SK-N-MC (cell line): ENCODE measurements around the gene WNT6.

Source experiments
- DNase-seq: peaks from one replicate; pipeline ENCODE4 v3.0.0-alpha.2; 2011; ENCODE audit warnings: low read depth, low spot score
- H3K27ac ChIP-seq: fragments of 200-600 bp; sonication (generic); 2 replicates; pipeline ENCODE4 v1.5.1; 2016; ENCODE audit warnings: mixed run types
- H3K36me3 ChIP-seq: fragments of 200-600 bp; sonication (generic); 2 replicates; pipeline ENCODE4 v1.6.1; 2017; ENCODE audit warnings: antibody characterized with exemption, low read length, mixed read lengths; ENCODE audit not compliant: insufficient read depth
- H3K4me3 ChIP-seq: fragments of 200-600 bp; sonication (generic); 2 replicates; pipeline ENCODE4 v1.5.1; 2016
- H3K9ac ChIP-seq: fragments of 200-600 bp; sonication (generic); 2 replicates; pipeline ENCODE4 v1.8.0; 2017; ENCODE audit warnings: mixed run types, mixed read lengths; ENCODE audit not compliant: insufficient read length
- H3K9me3 ChIP-seq: fragments of 200-600 bp; sonication (generic); 2 replicates; pipeline ENCODE4 v1.6.1; 2017; ENCODE audit warnings: low read depth, mild to moderate bottlenecking, antibody characterized with exemption, low read length, moderate library complexity, mixed read lengths
- EZH2 ChIP-seq: fragments of 200-600 bp; sonication (generic); IDR thresholded peaks from one replicate; pipeline ENCODE4 v1.6.1; 2017; ENCODE audit warnings: antibody characterized with exemption
- FOXP2 ChIP-seq: optimal IDR thresholded peaks from 2 replicates; pipeline ENCODE3; 2011; ENCODE audit warnings: mild to moderate bottlenecking, moderate library complexity; ENCODE audit not compliant: insufficient read depth; ENCODE audit errors: extremely low read length, control extremely low read depth
- POLR2AphosphoS5 ChIP-seq: IDR thresholded peaks from 2 replicates; pipeline ENCODE4 v1.6.1; 2012; ENCODE audit warnings: mild to moderate bottlenecking, low read depth, low read length, borderline replicate concordance

Gene WNT6

DNA sequence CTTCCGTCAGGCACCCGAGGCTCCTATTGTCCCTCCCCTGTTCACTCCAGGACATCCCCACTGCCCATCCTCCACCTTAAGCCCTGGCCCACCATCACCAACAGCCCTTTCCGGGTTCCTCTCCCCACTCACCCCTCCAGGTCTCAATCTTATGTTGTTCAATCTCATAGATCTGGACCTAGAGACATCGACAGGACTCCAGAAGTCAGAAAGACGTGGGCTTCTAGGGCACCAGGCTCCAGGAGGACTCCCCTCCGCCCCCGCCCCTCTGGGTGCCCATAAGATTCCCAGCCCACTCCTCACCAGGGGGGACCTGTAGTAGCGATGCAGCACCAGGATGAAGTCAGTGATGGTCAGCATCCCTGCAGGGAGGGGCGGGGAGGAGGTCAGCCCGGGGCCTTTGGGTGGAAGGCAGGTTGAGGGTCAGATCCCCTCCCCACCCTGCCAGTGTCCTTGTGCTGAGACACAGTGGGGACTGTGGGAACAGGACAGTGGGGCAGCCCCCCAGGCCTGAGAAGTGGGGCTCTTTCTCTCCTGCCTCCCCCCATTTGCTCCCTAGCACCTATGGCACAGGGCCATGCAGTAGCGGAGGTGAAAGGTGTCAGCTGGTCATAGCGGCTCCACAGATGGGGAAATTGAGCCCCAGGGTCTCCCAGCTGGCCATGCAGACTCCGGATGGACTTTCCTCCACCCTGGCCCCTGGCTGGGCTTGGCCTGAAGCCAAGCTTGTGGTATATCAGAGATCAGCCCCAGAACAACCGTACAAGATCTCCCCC, 31.7 kb upstream of the WNT6 start:
- H3K4me3 ChIP-seq: no peak overlapping the region
- DNase-seq: no peak
- no peak for TF ChIP-seq FOXP2
- no peak for TF ChIP-seq EZH2
- TF ChIP-seq POLR2AphosphoS5: no peak

DNA sequence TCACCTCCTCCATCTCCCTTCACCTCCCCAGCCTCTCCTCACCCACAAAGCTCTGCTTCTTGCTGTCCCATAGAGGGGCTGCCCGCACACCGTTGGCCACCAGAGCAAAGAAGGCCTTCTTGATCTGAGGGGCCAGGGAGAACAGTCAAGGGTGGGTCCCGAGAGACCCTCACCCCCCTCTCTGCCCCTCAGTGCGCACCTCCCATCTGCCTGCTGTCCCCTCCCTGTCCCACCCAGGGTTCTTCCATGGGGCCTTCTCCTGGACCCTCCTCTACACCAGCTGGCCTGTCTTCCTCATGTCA, 31.2 kb upstream of the WNT6 start:
- Histone ChIP-seq H3K4me3 (no peak overlapping the region), H3K36me3 (no peaks in the 10 kb centered on the region), H3K27ac (no peak overlapping the region), H3K9ac (no peak overlapping the region), H3K9me3 (no peaks in the 10 kb centered on the region)
- DNase-seq: no peak
- no peak for TF ChIP-seq POLR2AphosphoS5
- no peak for TF ChIP-seq EZH2
- no peak for TF ChIP-seq FOXP2

More for the DNA sequence above, 31.7 kb upstream of the WNT6 start:
- no peaks in the 10 kb centered on the region for H3K9me3 ChIP-seq
- H3K9ac ChIP-seq: no peak overlapping the region
- H3K36me3 ChIP-seq: no peaks in the 10 kb centered on the region
- no peak overlapping the region for H3K27ac ChIP-seq

DNA sequence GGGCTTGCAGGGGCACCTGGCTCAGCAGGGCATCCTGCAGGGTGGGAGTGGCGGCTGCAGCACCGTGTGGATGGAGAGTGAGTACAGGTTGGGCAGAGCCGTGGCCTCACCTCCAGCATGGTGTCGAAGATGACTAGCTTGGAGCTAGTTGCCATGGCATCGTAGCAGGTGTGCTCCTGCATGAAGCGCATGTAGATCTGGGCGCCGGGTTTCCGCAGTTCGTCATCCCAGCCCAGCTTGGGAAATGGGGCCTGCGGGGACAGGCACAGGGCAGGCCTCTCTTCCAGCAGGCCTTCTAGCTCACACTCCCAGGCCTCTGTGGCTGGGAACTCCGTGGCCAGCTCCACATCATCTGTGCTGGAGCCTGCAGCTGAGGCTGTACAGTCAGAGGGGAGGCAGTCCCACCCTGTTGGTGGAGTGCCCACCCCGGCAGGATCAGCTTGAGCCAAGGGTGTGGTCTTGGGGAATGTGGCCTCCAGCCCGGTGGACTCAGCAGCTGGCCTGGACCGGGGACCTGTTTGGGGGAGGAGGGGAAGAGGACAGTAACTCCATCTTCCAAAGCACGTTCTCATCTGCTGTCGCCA, 29.6 kb upstream of the WNT6 start:
- no peak for DNase-seq
- Histone ChIP-seq H3K36me3 (no peaks in the 10 kb centered on the region), H3K4me3 (no peak overlapping the region), H3K9ac (no peak overlapping the region), H3K27ac (no peak overlapping the region), H3K9me3 (no peaks in the 10 kb centered on the region)
- no peak for TF ChIP-seq FOXP2
- no peak for TF ChIP-seq EZH2
- TF ChIP-seq POLR2AphosphoS5: no peak

DNA sequence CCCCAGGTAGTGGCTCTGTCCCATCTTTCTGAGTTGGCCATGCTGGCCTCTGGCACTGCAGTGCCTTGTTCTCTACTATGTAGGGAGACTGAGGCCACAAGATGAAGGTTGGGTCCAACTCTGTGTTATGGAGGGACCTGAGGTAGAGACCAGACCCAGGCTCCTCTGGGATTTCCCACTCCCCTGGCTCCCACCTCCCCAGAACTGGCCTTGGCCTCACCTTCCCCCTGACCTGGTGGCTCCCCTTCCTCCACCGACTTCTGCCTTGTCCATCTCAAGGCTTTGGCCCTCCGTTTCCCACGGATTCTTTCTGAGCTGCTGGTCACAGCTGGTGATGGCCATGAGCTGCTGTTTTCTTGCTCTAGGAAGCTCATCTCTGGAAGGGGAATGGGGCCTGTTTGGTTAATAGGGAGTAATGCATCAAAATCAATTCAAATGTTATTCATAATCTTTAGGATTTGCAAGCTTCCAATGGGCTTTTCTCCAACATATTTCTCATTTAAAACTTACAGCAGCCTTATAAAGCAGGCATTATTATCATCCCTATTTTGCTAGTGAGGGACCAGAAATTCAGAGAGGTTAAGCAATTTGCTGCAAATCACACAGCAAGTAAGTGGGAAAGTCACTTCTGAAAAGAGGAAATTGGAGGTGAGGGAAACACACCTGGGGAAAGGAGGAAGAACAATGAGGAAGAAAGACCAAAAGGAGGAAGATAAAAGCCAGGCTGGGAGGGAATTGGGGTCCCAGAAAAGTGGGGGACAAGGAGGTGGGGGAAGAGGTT, 28.9 kb upstream of the WNT6 start:
- DNase-seq: no peak
- no peak overlapping the region for H3K27ac ChIP-seq
- TF ChIP-seq POLR2AphosphoS5 (no peak), EZH2 (no peak), FOXP2 (no peak)

DNA sequence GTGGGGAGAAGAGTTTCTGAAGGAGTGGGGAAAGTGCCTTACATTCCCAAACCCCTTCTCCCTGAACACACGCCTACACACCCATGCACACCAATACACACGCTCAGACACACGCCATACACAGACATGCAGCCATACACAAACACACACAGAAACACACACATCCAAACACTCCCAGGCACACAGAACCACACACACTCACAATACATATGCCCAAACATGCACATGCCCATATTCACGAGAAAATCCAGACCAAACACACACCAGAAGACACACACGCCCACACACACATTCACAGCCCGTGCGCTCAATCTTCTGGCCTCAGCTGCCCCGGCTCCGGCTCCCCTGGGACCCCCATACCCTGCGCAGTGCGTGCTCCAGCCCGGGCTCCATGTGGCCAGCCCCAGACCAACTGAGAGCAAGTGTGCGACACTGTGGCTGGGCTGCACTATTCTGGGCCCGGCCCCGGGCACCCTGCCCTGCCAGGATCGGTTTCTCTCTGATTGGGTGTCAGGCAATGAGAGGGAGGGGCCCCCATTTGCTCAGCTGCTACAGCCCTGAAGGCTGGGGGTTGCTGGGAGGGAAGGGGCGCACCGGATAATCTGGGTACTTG, 28.1 kb upstream of the WNT6 start, which contains the start of gene PRKAG3:
Gene PRKAG3 (minus strand): TSS at position 426 of the 613 bp plus-strand sequence.
- no peak within 1 kb of the TSS for H3K9ac ChIP-seq
- DNase-seq: no peak
- no peaks in the 10 kb centered on the region for H3K9me3 ChIP-seq
- no peak for TF ChIP-seq EZH2
- TF ChIP-seq FOXP2: no peak
- no peak for TF ChIP-seq POLR2AphosphoS5
- no peaks in the 10 kb centered on the region for H3K36me3 ChIP-seq
- H3K27ac ChIP-seq: no peak within 1 kb of the TSS
- H3K4me3 ChIP-seq: no peak within 1 kb of the TSS

More for the DNA sequence above, 28.9 kb upstream of the WNT6 start:
- H3K36me3 ChIP-seq: no peaks in the 10 kb centered on the region
- no peaks in the 10 kb centered on the region for H3K9me3 ChIP-seq
- H3K9ac ChIP-seq: no peak overlapping the region
- H3K4me3 ChIP-seq: no peak overlapping the region

DNA sequence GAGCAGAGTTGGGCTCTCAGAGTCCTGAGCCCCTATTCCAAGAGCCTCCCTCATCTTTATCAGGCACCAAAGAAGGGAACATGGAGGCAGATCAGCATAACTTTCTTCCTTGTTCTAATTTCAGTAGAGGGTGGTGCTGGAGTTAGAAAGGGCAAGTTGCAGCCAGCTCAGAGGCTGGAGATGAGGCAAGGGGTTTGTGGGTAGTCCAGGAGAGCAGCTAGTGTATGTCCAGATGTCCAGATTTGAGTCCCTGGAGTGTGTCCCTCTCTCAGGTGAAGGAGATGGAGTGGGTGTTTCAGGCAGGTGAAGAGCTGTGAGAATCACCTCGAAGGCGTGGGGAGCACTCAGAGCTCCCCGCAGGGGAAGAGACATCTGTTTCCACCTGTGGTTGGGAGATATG, 27.5 kb upstream of the WNT6 start:
- no peak for TF ChIP-seq EZH2
- TF ChIP-seq POLR2AphosphoS5: no peak
- TF ChIP-seq FOXP2: no peak
- H3K27ac ChIP-seq: no peak overlapping the region
- DNase-seq: no peak

DNA sequence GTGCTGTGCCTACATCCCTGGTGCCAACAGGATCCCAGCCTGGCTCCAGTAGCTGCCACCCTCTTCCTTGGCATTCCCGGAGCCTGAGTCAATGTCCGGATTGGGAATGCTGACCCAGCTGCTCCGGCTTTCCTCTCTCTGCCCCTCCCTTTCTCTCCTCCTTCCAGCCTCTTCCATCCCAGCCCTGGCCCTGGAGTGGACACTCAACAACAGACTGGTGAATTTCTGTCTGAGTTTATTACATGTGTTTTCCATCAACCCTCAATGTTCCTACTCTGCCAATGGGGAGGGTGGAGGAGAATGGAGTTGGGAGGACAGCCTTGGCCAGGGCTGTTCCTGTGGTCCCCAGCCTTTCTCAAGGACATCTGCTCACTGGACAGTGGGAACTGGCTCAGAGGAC, 27.1 kb upstream of the WNT6 start:
- no peak for TF ChIP-seq POLR2AphosphoS5
- no peak for TF ChIP-seq FOXP2
- no peak for TF ChIP-seq EZH2
- H3K9ac ChIP-seq: no peak overlapping the region
- H3K9me3 ChIP-seq: no peaks in the 10 kb centered on the region
- H3K27ac ChIP-seq: no peak overlapping the region
- H3K4me3 ChIP-seq: no peak overlapping the region
- no peaks in the 10 kb centered on the region for H3K36me3 ChIP-seq
- DNase-seq: no peak

More for the DNA sequence above, 27.5 kb upstream of the WNT6 start:
- no peaks in the 10 kb centered on the region for H3K36me3 ChIP-seq
- H3K9ac ChIP-seq: no peak overlapping the region
- no peaks in the 10 kb centered on the region for H3K9me3 ChIP-seq
- H3K4me3 ChIP-seq: no peak overlapping the region
